IMR-90 (cell line): ENCODE data around the gene NOL12. TPM values are rescaled to one million over a fixed set of nuclear protein-coding genes. Genes with fewer than 3 reads are reported as not detected.

ENCODE experiments used
- ATAC-seq: fragments of 200-7000 bp; cut with Tn5 transposase; 2 replicates; pipeline ENCODE4 v1.9.1; 2020; ENCODE audit warnings: low read depth, mild to moderate bottlenecking, moderate library complexity
- BruUV-seq: library from RNA; stranded (reverse); fragments of 400-500 nt; replicated peaks from 2 replicates; lab custom pipeline; 2021; lab: Mats Ljungman, UMichigan
- CTCF ChIA-PET: fragments of 300-600 bp; formaldehyde crosslinking; extraction: SDS; loops from one replicate; lab custom pipeline; 2021; ENCODE audit warnings: antibody characterized with exemption; lab: Yijun Ruan, JAX
- POLR2A ChIA-PET: fragments of 300-600 bp; sonication (Branson Sonifier 250); formaldehyde crosslinking; loops from one replicate; lab custom pipeline; 2022; ENCODE audit warnings: antibody characterized with exemption; ENCODE audit not compliant: unreplicated experiment; lab: Charles Lee
- DNase-seq: peaks from one replicate; pipeline ENCODE4 v3.0.0; 2013
- H2AFZ ChIP-seq: replicated peaks from 2 replicates; pipeline ENCODE3; 2013; ENCODE audit warnings: low read length, mild to moderate bottlenecking; ENCODE audit not compliant: poor library complexity
- H2AK5ac ChIP-seq: 2 replicates; pipeline ENCODE4 v1.6.1; 2013; ENCODE audit warnings: low read depth, low read length, inconsistent platforms
- H2AK9ac ChIP-seq: replicated peaks from 2 replicates; pipeline ENCODE3; 2013; ENCODE audit warnings: mild to moderate bottlenecking, low read depth, low read length, moderate library complexity; ENCODE audit not compliant: poor library complexity
- H2BK120ac ChIP-seq: 2 replicates; pipeline ENCODE4 v1.6.1; 2013; ENCODE audit warnings: low read depth, low read length, inconsistent platforms
- H2BK15ac ChIP-seq: 3 replicates; pipeline ENCODE4 v1.6.1; 2013; ENCODE audit warnings: low read depth, low read length, inconsistent platforms
- H2BK20ac ChIP-seq: 2 replicates; pipeline ENCODE4 v1.6.1; 2013; ENCODE audit warnings: low read depth, mild to moderate bottlenecking, inconsistent platforms, low read length, moderate library complexity
- H2BK5ac ChIP-seq: 2 replicates; pipeline ENCODE4 v1.6.1; 2013; ENCODE audit warnings: mild to moderate bottlenecking, low read depth, low read length, inconsistent platforms; ENCODE audit not compliant: poor library complexity, severe bottlenecking
- H3K14ac ChIP-seq: replicated peaks from 2 replicates; pipeline ENCODE4 v1.6.1; 2013; ENCODE audit warnings: low read depth, low read length, inconsistent platforms
- H3K18ac ChIP-seq: 2 replicates; pipeline ENCODE4 v1.6.1; 2013; ENCODE audit warnings: low read depth, low read length, control low read depth
- H3K23ac ChIP-seq: 2 replicates; pipeline ENCODE4 v1.6.1; 2013; ENCODE audit warnings: low read depth, low read length, inconsistent platforms
- H3K27ac ChIP-seq: 2 replicates; pipeline ENCODE4 v1.5.1; 2013; ENCODE audit warnings: mild to moderate bottlenecking, control low read depth, low read length; ENCODE audit not compliant: insufficient read depth
- H3K27me3 ChIP-seq: 2 replicates; pipeline ENCODE4 v1.6.1; 2013; ENCODE audit warnings: low read length; ENCODE audit not compliant: control insufficient read depth, insufficient read depth
- H3K36me3 ChIP-seq: 2 replicates; pipeline ENCODE4 v1.6.1; 2013; ENCODE audit warnings: low read length, mixed read lengths; ENCODE audit not compliant: control insufficient read depth, insufficient read depth
- H3K4ac ChIP-seq: 2 replicates; pipeline ENCODE4 v1.6.1; 2013; ENCODE audit warnings: low read depth, low read length, inconsistent platforms
- H3K4me1 ChIP-seq: 2 replicates; pipeline ENCODE4 v1.6.1; 2013; ENCODE audit warnings: low read length, mixed read lengths; ENCODE audit not compliant: control insufficient read depth, insufficient read depth
- H3K4me2 ChIP-seq: 2 replicates; pipeline ENCODE4 v1.6.1; 2013; ENCODE audit warnings: low read depth, mild to moderate bottlenecking, control low read depth, low read length, moderate library complexity
- H3K4me3 ChIP-seq: 2 replicates; pipeline ENCODE4 v1.5.1; 2013; ENCODE audit warnings: low read depth, mild to moderate bottlenecking, control low read depth, low read length, moderate library complexity; ENCODE audit not compliant: insufficient read depth
- H3K56ac ChIP-seq: 2 replicates; pipeline ENCODE4 v1.6.1; 2013; ENCODE audit warnings: low read length, inconsistent platforms; ENCODE audit not compliant: insufficient read depth; ENCODE audit errors: extremely low read depth
- H3K79me1 ChIP-seq, 2 experiments: 2 replicates each; pipeline ENCODE4 v1.6.1; 2013; ENCODE audit warnings: low read length in 2 of 2, inconsistent platforms in 1 of 2, low read depth in 1 of 2
- H3K9ac ChIP-seq: 2 replicates; pipeline ENCODE4 v1.6.1; 2013; ENCODE audit warnings: low read depth, low read length, control low read depth
- H3K9me1 ChIP-seq: 2 replicates; pipeline ENCODE4 v1.6.1; 2013; ENCODE audit warnings: low read length, inconsistent platforms; ENCODE audit not compliant: insufficient read depth
- H3K9me3 ChIP-seq: 2 replicates; pipeline ENCODE4 v1.6.1; 2013; ENCODE audit warnings: low read length; ENCODE audit not compliant: control insufficient read depth, insufficient read depth
- H4K20me1 ChIP-seq: 2 replicates; pipeline ENCODE4 v1.6.1; 2013; ENCODE audit warnings: low read length, inconsistent platforms; ENCODE audit not compliant: insufficient read depth
- H4K5ac ChIP-seq: 2 replicates; pipeline ENCODE4 v1.6.1; 2013; ENCODE audit warnings: mild to moderate bottlenecking, low read depth, low read length, control low read depth
- H4K8ac ChIP-seq, 2 experiments: 2 replicates each; pipeline ENCODE4 v1.6.1; 2013; ENCODE audit warnings: low read depth in 2 of 2, low read length in 2 of 2, control low read depth in 1 of 2, inconsistent platforms in 1 of 2
- H4K91ac ChIP-seq: 2 replicates; pipeline ENCODE4 v1.6.1; 2013; ENCODE audit warnings: low read depth, low read length, inconsistent platforms; ENCODE audit not compliant: insufficient read depth
- BHLHE40 ChIP-seq: fragments of 150-350 bp; IDR thresholded peaks from 2 replicates; pipeline ENCODE4 v1.6.1; 2016; ENCODE audit warnings: mild to moderate bottlenecking, low read depth, low read length
- CHD1 ChIP-seq: IDR thresholded peaks from 2 replicates; pipeline ENCODE4 v1.6.1; 2012; ENCODE audit warnings: low read depth, low read length, improper control_type of control experiment
- ELK1 ChIP-seq: fragments of 150-350 bp; IDR thresholded peaks from 2 replicates; pipeline ENCODE4 v1.6.1; 2016; ENCODE audit warnings: low read depth, mild to moderate bottlenecking, low read length, moderate library complexity, borderline replicate concordance
- FOS ChIP-seq: fragments of 150-350 bp; IDR thresholded peaks from 2 replicates; pipeline ENCODE4 v1.6.1; 2016; ENCODE audit warnings: low read depth, low read length
- MAFK ChIP-seq: IDR thresholded peaks from 2 replicates; pipeline ENCODE4 v1.6.1; 2012; ENCODE audit warnings: low read depth, low read length, improper control_type of control experiment
- MAZ ChIP-seq: IDR thresholded peaks from 2 replicates; pipeline ENCODE4 v1.6.1; 2012; ENCODE audit warnings: low read depth, mild to moderate bottlenecking, low read length, improper control_type of control experiment, moderate library complexity, borderline replicate concordance
- RFX5 ChIP-seq: IDR thresholded peaks from 2 replicates; pipeline ENCODE4 v1.8.0; 2012; ENCODE audit warnings: low read depth, mild to moderate bottlenecking, low read length, moderate library complexity
- SMC3 ChIP-seq: fragments of 150-350 bp; IDR thresholded peaks from 2 replicates; pipeline ENCODE4 v1.6.1; 2016; ENCODE audit warnings: low read depth, mild to moderate bottlenecking, antibody characterized with exemption, low read length, moderate library complexity
- WGBS, 2 experiments: methylation state at CpG; one replicate each; pipeline versions ENCODE4 v1.1.5 to v1.1.7; 2013; ENCODE audit warnings: missing lambda C conversion rate in 2 of 2; ENCODE audit not compliant: insufficient read length in 1 of 2; ENCODE audit errors: extremely low coverage in 2 of 2; 5-methylcytosine and 5-hydroxymethylcytosine counted together
- dilution Hi-C: fragments of 300-500 bp; cut with HindIII; formaldehyde crosslinking; loops from one replicate; pipeline ENCODE4 v1.14.3; 2018; ENCODE audit warnings: low sequenced_read_pairs; ENCODE audit not compliant: unreplicated experiment
- in situ Hi-C: fragments of 300-500 bp; cut with MboI; formaldehyde crosslinking; loops from 3 replicates; pipeline ENCODE4 v1.14.3; 2019; ENCODE audit warnings: low sequenced_read_pairs, inconsistent platforms, mixed read lengths
- intact Hi-C: fragments of 100-400 bp; cut with micrococcal nuclease; formaldehyde crosslinking; loops from 2 replicates; pipeline ENCODE4 v1.10.0; 2022
- polyA plus RNA-seq, 3 experiments: library from polyadenylated mRNA; depleted of rRNA; stranded (reverse); fragments of >200 nt; gene quantifications; 2 replicates each; pipeline ENCODE4 v1.2.3, GENCODE V29; 2012; ENCODE audit warnings: low replicate concordance in 1 of 3
- total RNA-seq: library from RNA; depleted of rRNA; stranded (reverse); fragments of >200 nt; gene quantifications from 2 replicates; pipeline ENCODE4 v1.2.3, GENCODE V29; 2012
- TF ChIP-seq, protein P1 (sequence below): fragments of 150-350 bp; IDR thresholded peaks from 2 replicates; pipeline ENCODE4 v1.6.1; 2017; ENCODE audit warnings: mild to moderate bottlenecking, antibody characterized with exemption, low read length, low read depth
- TF ChIP-seq, protein P2 (sequence below): conservative IDR thresholded peaks from 2 replicates; pipeline ENCODE4 v1.5.1; 2012; ENCODE audit warnings: mild to moderate bottlenecking, low read depth, low read length, improper control_type of control experiment

NOL12 gene
- total and polyA plus RNA-seq, 2 of the 4 experiments (the other 2 are of a cell fraction), result 16.0 to 25.6 TPM

DNA sequence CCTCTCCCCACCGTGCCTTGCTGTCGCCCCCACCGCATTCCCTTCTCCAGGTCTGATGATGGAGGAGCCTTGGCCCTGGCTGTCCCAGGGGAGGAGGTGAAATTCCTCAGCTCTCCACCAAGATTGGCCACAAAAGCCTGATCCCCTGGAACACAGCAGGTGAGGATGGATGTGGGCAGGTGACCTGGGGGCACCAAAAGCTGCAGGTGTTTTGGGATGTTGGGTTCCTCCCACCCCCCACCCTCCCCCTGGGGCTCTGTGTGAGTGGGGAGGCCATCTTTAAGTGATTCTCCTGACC, 11.3 kb downstream of the NOL12 start:
- in situ Hi-C loops (no loop called here), dilution Hi-C loops (no loop called here), intact Hi-C loops (loop anchor here (5.0 kb wide), 1 partner anchor 45 kb away; no protein-coding TSS in a partner anchor)
- DNase-seq (no peak), ATAC-seq (no peak)
- Histone ChIP-seq H3K4me3 (no peak overlapping the region), H2BK120ac (0 out of 2 replicates have a peak overlapping the region, but pooled peaks have one; percentile 7), H3K9me1 (peaks cover 15% of the 10 kb centered on the region; the same call in 1 of the 2 replicates), H3K4me2 (no peak overlapping the region), H2AK5ac (peak overlapping the region; percentile 75), H3K4me1 (peaks cover 8% of the 10 kb centered on the region), H2BK15ac (no peak overlapping the region), H3K23ac (no peak overlapping the region), H3K36me3 (peaks cover 6% of the 10 kb centered on the region), H3K56ac (no peak overlapping the region), H3K18ac (no peak overlapping the region), H3K27ac (no peak overlapping the region), H3K14ac (peak overlapping the region; percentile 64), H3K9ac (no peak overlapping the region), H3K9me3 (no peaks in the 10 kb centered on the region), H3K27me3 (no peaks in the 10 kb centered on the region), H2BK20ac (no peak overlapping the region), H4K5ac (no peak overlapping the region), H4K20me1 (no peaks in the 10 kb centered on the region), H3K4ac (peak overlapping the region; percentile 30; the same call in 1 of the 2 replicates), H2BK5ac (no peak overlapping the region), H4K8ac (peak overlapping the region; percentile 13 to 55; a peak in 1 of 4 replicates), H2AK9ac (peak overlapping the region; percentile 90), H4K91ac (0 out of 2 replicates have a peak overlapping the region, but pooled peaks have one; percentile 21), H3K79me1 (peaks cover 0 to 18% of the 10 kb centered on the region in 2 experiments; a peak in 2 of 4 replicates), H2AFZ (peak overlapping the region; percentile 94)
- no CpG with 5 or more reads among the region's 3 CpGs for WGBS, 2 experiments
- CTCF ChIA-PET, result no interaction called here
- POLR2A ChIA-PET, result interaction anchor here (0.6 kb wide), 1 partner anchor 112 kb away, joined by 5 read pairs; no protein-coding TSS in a partner anchor
- TF ChIP-seq FOS (no peak), CHD1 (no peak), SMC3 (no peak), ELK1 (no peak), BHLHE40 (no peak), MAZ (no peak), RFX5 (no peak), MAFK (no peak)
- TF ChIP-seq, protein P1, sequence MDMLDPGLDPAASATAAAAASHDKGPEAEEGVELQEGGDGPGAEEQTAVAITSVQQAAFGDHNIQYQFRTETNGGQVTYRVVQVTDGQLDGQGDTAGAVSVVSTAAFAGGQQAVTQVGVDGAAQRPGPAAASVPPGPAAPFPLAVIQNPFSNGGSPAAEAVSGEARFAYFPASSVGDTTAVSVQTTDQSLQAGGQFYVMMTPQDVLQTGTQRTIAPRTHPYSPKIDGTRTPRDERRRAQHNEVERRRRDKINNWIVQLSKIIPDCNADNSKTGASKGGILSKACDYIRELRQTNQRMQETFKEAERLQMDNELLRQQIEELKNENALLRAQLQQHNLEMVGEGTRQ, result no peak
- TF ChIP-seq, protein P2, sequence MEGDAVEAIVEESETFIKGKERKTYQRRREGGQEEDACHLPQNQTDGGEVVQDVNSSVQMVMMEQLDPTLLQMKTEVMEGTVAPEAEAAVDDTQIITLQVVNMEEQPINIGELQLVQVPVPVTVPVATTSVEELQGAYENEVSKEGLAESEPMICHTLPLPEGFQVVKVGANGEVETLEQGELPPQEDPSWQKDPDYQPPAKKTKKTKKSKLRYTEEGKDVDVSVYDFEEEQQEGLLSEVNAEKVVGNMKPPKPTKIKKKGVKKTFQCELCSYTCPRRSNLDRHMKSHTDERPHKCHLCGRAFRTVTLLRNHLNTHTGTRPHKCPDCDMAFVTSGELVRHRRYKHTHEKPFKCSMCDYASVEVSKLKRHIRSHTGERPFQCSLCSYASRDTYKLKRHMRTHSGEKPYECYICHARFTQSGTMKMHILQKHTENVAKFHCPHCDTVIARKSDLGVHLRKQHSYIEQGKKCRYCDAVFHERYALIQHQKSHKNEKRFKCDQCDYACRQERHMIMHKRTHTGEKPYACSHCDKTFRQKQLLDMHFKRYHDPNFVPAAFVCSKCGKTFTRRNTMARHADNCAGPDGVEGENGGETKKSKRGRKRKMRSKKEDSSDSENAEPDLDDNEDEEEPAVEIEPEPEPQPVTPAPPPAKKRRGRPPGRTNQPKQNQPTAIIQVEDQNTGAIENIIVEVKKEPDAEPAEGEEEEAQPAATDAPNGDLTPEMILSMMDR, result no peak
- BruUV-seq, result no TSS peak
